NCI-H187 (cell line): ENCODE measurements around the gene SHLD1.
A peak's percentile ranks its signal among the peaks of the same experiment; 100 is the strongest.
"Not testable (repeated sequence)": the region's sequence is repeated elsewhere in the genome, so short reads cannot be mapped to it uniquely, and the experiment has no call there.

Experiments
- DNase-seq, 2 experiments: peaks; one replicate each; lab custom pipeline; 2025; lab: John Stamatoyannopoulos, UW

The SHLD1 gene, protein sequence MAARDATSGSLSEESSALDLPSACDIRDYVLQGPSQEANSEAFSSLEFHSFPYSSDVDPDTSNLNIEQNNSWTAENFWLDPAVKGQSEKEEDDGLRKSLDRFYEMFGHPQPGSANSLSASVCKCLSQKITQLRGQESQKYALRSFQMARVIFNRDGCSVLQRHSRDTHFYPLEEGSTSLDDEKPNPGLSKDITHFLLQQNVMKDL

DNA sequence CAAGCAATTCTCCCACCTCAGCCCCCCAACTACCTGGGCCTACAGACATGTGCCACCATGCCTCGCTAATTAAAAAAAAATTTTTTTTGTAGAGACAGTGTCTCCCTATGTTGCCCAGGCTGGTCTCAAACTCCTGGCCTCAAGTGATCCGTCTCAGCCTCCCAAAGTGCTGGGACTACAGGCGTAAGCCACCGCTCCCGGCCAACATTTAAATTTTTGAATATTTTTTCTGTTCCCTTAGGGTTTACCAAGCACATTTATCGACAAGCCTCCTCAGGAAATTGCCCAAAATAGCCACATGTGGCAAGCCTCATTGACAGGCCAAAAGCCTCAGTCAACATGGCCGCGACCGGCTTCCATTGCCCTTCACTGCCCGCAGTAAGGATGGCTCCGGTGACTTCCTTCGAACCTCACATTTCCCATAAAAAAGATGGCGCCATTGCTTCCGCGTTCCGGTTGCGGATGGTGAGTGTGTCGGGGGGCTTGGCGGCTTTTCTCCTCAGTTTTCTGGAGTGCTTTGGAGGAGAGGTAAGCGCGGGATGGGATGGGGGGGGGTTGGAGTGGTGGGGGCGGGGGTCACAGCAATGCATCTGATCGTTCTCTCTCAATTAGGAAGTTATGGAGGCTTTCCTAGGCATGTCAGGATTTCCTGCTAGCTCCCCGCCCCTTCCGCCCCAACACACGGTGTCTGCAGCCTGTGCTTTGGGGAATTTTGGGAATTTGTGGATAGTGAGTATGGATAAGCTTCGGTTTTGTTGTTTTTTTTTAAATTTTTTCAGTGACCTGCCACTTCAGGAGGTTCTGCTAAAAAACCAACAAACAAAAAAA lies at the start of gene SHLD1:
Gene SHLD1, plus strand, starts transcription at position 450 of the 828 bp plus-strand sequence. CDS start 22,465 bp downstream, outside the sequence.
- DNase-seq, result peak; percentile 75 to 83

DNA sequence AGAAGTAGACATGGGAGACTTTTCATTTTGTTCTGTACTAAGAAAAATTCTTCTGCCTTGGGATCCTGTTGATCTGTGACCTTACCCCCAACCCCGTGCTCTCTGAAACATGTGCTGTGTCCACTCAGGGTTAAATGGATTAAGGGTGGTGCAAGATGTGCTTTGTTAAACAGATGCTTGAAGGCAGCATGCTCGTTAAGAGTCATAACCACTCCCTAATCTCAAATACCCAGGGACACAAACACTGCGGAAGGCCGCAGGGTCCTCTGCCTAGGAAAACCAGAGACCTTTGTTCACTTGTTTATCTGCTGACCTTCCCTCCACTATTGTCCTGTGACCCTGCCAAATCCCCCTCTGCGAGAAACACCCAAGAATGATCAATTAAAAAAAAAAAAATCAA lies 47.9 kb upstream of the SHLD1 start:
- not testable (repeated sequence) for DNase-seq

DNA sequence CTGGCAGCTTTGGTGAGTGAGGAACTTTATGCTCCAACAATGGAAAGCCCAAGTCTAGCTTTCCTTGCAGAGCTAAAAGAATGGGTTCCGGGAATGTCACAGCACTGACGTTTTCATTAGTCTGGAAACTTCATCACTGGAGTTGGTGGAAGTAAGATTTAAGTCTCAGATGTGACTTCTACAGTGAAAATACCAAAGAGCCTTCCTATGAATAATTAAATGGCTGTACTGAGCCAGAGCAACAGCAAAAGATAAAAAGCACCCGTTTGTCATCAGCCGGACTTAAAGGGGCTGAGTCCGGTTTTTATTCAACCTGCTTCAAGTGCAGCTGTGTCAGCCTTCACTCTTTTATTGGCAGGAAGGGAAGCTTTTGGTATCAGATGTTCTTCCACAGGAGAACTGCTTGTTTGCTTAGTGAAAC lies 46.5 kb upstream of the SHLD1 start:
- no peak for DNase-seq

- no peak for DNase-seq
Observed at GRCh38 chr20:5705827-5706226, 44.4 kb upstream of the SHLD1 start.

DNA sequence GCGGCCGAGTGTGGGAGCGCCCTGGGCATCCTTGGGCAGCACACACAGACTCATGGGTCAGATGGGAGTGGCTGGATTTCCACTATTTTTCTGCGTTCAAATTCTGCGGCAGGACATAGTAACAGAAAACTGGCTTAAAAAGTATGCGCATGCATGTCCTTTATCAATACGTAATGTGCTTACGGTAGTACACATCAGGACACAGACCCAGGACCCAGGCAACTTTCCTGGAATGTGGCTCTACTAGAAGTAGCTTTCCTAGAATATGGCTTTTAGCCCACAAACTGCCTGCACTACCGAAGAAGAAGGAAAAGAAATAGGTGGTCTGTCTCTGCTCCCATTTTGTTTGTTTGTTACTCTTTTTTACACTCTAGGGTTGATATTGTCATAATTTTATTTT lies 43.4 kb upstream of the SHLD1 start:
- no peak for DNase-seq

DNA sequence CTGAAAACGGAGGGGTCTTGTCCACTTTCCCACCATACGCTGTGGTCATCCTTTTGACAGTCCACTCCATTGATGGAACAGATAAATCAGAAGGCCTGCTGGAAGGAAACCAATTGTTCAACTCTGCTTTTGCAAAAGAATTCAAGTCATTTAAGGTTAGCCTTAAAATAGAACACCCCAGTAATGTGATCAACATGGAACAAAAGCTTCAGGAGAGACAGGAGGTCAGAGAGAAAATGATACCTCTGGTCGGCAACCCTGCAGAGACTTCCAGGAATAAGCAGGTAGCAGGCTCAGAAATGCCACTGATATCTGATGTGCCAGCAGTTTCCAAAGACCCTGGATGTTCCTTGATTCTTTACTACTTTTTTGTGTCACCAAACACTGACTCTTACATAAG lies 39.6 kb upstream of the SHLD1 start:
- DNase-seq, result no peak

- no peak for DNase-seq
Observed at GRCh38 chr20:5714261-5715041, 35.8 kb upstream of the SHLD1 start.

GRCh38 chr20:5715071-5715841 lies 34.9 kb upstream of the SHLD1 start:
- DNase-seq, result no peak

DNA sequence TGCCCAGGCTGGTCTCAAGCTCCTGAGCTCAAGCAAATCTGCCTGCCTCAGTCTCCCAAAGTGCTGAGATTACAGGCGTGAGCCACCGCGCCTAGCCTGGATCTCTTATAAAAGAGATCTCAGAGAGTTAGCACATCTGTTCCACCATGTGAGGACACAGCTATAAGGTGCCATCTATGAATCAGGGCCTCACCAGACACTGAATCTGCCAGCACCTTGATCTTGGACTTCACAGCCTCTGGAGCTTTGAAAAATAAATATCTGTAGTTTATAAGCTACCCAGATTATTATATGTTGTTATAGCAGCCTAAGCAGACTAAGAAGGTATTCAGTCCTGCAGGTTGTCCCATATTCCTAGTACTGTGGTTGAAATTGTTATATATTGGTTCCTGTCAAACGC lies 33.2 kb upstream of the SHLD1 start:
- DNase-seq, result no peak

GRCh38 chr20:5718896-5719595 lies 31.2 kb upstream of the SHLD1 start:
- DNase-seq, result no peak

DNA sequence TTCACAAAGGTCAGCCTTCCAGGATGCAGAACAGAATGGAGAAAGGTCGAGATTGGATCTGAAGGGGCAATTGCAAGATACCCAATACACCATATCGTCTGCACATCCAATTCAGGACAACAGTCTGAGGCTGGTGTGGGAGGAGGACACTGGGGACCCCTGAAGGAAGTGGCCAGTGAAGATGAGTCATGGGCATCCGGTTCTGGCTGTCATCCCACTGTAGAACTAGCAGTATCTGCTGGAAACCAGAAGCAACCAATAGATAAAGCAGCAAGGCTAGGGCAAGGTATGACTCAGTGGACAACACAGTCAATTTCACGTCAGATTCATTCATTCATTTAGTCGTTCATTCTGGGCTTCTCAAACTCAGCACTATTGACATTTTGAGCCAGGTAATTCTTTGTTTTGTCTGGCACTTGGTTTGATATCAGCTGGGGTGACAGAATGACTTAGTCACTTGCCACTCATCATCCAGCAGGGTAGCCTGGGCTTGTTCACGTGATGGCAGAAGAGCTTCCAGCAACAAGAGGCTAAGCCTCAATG lies 30.3 kb upstream of the SHLD1 start:
- no peak for DNase-seq

DNA sequence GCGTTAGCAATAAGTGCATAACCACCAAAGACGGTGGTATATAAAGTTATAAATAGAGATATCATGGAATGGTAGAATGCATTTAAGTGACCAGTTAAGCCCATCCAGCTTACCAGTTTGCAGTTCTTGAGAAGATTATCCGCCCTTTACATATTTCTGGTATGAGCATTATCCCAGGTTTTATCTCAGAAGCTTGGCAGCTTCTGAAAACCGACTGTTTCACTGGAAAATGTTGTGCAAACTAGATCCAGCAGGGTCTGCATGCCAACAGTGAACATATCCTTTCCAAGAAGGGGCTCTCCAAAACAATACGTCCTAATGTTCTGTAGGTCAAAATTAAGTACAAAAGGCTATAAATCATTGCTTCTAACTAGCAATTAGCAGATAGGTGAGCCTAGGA lies 29.5 kb upstream of the SHLD1 start:
- DNase-seq, result no peak

DNA sequence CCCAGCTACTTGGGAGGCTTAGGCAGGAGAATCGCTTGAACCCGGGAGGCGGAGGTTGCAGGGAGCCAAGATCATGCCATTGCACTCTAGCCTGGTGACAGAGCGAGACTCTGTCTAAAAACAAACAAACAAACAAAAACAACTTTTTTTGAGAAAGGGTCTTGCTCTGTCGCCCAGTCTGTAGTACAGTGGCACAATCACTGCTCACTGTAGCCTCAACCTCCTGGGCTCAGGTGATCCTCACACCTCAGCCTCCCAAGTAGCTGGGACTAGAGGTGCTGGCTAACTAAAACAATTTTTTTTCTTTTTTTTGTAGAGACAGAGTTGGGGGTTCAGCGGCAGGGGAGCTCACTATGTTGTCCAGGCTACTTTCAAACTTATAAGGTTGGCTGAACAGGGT lies 28.8 kb upstream of the SHLD1 start:
- not testable (repeated sequence) for DNase-seq

GRCh38 chr20:5722927-5723326 lies 27.3 kb upstream of the SHLD1 start:
- DNase-seq, result no peak

DNA sequence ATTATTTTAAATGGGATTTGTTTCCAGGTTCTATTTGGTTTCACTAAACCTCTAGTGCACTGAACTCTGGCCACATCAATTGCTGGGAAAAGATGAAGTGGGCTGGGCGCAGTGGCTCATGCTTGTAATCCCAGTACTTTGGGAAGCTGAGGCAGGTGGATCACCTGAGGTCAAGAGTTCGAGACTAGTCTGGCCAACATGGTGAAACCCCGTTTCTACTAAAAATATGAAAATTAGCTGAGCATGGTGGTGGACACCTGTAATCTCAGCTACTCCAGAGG lies 25.1 kb upstream of the SHLD1 start:
- DNase-seq, result not testable (repeated sequence)

GRCh38 chr20:5727018-5727515 lies 23.1 kb upstream of the SHLD1 start:
- no peak for DNase-seq

GRCh38 chr20:5729348-5729747 lies 20.9 kb upstream of the SHLD1 start:
- no peak for DNase-seq

DNA sequence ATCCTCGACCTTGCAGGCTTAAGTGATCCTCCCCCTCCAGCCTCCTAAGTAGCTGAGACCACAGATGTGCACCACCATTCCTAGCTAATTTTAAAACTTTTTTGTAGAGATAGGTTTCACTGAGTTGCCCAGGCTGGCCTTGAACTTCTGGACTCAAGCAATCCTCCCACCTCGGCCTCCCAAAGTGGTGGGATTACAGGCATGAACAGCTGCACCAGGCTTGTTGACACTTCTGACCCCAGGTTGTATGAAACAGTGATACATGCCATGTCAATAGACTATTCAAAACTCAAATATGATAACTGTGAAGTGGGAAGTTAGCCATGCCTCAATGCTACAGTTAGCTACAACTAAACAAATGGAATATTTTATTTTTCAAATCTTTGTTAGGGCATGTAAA lies 20.1 kb upstream of the SHLD1 start:
- DNase-seq, result no peak

DNA sequence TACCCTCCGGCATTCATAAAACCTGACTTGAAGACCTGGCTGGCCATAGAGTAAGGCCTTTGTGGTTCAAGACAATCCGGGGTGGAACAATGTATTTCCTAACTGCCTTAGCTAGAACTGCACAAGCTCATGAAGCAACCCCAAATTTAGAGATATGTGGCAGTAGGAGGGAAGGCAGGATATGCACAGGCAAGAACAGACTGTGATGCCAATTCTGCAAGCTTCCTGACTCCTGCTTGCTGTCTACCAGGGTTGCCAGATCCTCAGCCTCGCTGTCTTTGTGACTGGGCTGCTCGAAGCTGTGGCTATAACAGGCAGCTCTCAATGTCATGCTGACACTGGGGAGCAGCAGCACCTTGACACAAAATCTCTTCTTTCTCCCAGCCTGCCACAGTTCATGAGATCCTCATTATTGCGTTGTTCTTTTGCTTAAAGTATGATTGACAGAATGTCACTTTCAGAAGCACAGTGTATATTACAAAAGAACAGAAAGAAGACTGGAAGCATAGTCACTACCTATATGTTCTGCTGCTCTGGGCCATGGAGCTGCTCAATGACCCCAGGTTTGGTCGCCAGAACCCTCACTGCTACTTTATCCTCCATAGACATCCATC lies 18.3 kb upstream of the SHLD1 start:
- no peak for DNase-seq

GRCh38 chr20:5734602-5735001 lies 15.6 kb upstream of the SHLD1 start:
- DNase-seq, result no peak
